ENCODE measurements around the gene C9orf40.

- TF ChIP-seq CTCF (IDR thresholded peaks at IDR 0.05) (no peak), POLR2A (IDR thresholded peaks at IDR 0.05) (no peak)
These were observed 22.8 kb upstream of the C9orf40 start for GRCh38 chr9:74975538-74975937.
